Fibroblast of upper back skin (primary cell): ENCODE data around the gene PDE1A.
A peak's percentile ranks its signal among the peaks of the same experiment; 100 is the strongest.

ENCODE experiments used
- DNase-seq: peaks from one replicate; pipeline ENCODE4 v3.0.0-alpha.2; 2013

The PDE1A gene

GRCh38 chr2:182187130-182187529 lies 239.7 kb downstream of the PDE1A start:
- DNase-seq, result no peak

- DNase-seq, result peak; percentile 54
These were observed 240.6 kb downstream of the PDE1A start for GRCh38 chr2:182186132-182186735.

- DNase-seq, result peak; percentile 52
These were observed 244.4 kb downstream of the PDE1A start for GRCh38 chr2:182182436-182182835.

- DNase-seq, result no peak
These were observed 245.5 kb downstream of the PDE1A start for GRCh38 chr2:182181381-182181780.

GRCh38 chr2:182179176-182179575 lies 247.7 kb downstream of the PDE1A start:
- no peak for DNase-seq

- no peak for DNase-seq
These were observed 252.8 kb downstream of the PDE1A start for GRCh38 chr2:182173944-182174622.

GRCh38 chr2:182170341-182170740 lies 256.5 kb downstream of the PDE1A start:
- no peak for DNase-seq

- no peak for DNase-seq
These were observed 259.0 kb downstream of the PDE1A start for GRCh38 chr2:182167882-182168281.

GRCh38 chr2:182166841-182167240 lies 260.0 kb downstream of the PDE1A start:
- no peak for DNase-seq

GRCh38 chr2:182166406-182166805 lies 260.4 kb downstream of the PDE1A start:
- no peak for DNase-seq

- DNase-seq, result no peak
These were observed 261.6 kb downstream of the PDE1A start for GRCh38 chr2:182165202-182165601.

- DNase-seq, result no peak
These were observed 262.1 kb downstream of the PDE1A start for GRCh38 chr2:182164686-182165085.

GRCh38 chr2:182163878-182164277 lies 263.0 kb downstream of the PDE1A start:
- no peak for DNase-seq

- peak; percentile 9 for DNase-seq
These were observed 278.5 kb downstream of the PDE1A start for GRCh38 chr2:182148344-182148743.

GRCh38 chr2:182144776-182145165 lies 282.1 kb downstream of the PDE1A start:
- no peak for DNase-seq

GRCh38 chr2:182144041-182144775 lies 282.6 kb downstream of the PDE1A start:
- DNase-seq, result no peak

- DNase-seq, result no peak
These were observed 284.8 kb downstream of the PDE1A start for GRCh38 chr2:182142062-182142461.

- no peak for DNase-seq
These were observed 292.6 kb downstream of the PDE1A start for GRCh38 chr2:182134201-182134600.

- DNase-seq, result peak; percentile 37
These were observed 293.5 kb downstream of the PDE1A start for GRCh38 chr2:182133195-182133891.

GRCh38 chr2:182132605-182133004 lies 294.2 kb downstream of the PDE1A start:
- peak; percentile 13 for DNase-seq

GRCh38 chr2:182128821-182129707 lies 297.8 kb downstream of the PDE1A start:
- no peak for DNase-seq

GRCh38 chr2:182117196-182117595 lies 309.6 kb downstream of the PDE1A start:
- no peak for DNase-seq
